Stimulated activated CD8-positive, alpha-beta memory T cell treated with anti-CD3 and anti-CD28 coated beads, Interleukin-15, amount 100 ng/mL, for 4 hours (primary cell): ENCODE results near the gene PNKP.

Source experiments
- DNase-seq, 2 donors: peaks; one replicate each; pipeline ENCODE4 v3.0.0-alpha.2; 2020; ENCODE audit warnings: low read depth in 2 of 2

PNKP gene

DNA sequence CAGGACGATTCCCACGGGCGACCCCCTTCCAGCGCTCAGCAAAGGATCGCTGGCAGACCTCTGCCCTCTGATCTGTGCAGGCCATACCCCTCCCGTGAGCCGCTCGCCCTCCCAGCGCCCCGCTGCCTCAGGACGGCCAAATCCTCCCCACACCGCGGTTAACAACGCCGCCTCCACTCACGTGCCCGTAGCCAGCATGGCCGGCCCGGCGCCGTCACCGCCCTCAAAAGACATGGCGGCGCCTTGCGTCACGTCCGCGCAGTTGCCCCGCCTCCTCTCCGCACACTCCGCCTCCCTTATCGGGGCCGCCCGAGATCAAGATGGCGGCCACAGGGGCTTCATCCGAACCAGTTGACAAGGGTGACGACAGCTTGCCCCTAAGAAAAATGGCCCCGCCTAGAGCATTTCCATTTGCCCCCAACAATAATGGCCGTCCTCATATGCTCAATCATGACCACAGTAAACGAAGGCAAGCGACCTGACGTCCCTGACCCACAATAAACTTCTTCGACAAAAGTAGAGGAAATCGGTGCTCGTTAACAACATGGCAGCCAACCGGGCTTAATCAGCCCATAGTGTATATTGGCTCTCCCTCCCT, 9.1 kb upstream of the PNKP start:
- peak; percentile 95 for DNase-seq

DNA sequence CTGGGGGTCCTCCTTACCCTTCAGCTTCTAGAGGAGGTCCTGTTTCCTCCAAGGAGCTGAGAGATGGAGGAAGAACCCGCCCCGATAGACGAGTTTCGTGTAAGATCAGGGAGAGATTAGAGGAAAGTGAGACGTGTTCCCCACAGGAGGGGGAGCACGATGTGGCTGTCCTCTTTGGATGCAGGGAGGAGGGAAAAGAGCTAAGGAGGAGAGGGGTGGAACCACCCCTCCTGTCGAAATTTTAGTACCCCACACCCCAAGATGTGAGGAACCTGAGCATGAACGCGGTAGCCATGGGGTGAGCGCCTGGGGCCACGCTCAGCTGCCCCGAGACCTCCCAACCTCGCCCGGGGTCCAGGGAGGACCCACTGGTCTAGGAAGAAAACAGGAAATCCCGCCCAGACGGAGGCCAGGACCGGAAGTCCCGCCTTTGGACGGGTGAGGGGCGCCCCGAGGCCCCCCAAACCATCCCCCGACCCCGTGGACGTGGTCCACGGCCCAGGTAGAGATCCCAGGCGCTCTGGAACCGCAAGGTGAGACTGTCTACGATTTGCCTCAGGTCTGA, 8.6 kb upstream of the PNKP start:
- peak in 1 of 2 donors; percentile 44 for DNase-seq

DNA sequence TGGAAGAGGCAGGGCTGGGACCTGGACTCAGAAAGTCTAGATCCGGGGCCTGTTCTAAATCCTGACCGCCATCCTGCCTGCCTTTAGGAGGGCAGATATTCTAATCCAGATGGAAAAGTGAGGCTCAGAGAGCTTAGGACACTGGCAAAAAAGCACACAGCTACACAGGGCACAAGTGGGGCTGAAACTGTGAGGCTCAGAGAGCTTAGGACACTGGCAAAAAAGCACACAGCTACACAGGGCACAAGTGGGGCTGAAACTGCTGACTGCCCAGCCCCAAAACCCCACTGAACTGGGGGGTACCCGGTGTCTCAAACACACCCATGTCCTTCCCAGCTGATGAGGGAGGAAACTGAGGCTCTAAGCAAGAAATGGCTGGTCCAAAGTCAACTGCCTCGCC, 7.8 kb upstream of the PNKP start:
- no peak for DNase-seq

DNA sequence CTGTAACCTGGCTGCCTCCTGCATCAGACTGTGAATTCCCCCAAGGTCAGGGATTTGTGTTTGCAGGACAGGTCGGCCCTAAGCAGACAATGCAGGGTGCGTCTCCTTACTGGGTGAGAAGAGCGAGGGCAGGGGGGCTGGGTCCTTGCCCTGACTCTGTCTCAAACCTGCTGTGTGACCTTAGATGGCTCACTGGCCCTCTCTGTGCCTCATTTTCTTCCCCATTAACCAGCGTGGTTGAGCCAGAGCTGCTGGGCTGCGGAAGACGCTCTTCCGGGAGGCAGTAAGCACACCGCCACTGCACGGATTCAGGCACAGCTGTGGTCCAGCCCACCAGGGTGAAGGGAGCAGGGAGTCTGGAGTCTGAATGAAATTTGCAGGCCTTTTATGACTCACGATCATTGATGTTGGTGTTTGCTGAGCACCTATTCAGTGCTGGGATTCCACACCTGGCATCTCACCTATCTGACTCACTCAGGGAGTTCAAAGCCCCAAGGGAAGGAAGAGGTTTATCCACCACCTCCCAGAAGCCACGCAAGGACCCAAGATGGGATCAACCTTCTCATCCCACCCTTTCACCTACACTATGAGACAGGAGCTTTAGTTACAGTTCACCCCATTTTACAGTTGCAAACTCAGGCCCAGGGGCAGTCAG, 7.3 kb upstream of the PNKP start:
- no peak for DNase-seq

DNA sequence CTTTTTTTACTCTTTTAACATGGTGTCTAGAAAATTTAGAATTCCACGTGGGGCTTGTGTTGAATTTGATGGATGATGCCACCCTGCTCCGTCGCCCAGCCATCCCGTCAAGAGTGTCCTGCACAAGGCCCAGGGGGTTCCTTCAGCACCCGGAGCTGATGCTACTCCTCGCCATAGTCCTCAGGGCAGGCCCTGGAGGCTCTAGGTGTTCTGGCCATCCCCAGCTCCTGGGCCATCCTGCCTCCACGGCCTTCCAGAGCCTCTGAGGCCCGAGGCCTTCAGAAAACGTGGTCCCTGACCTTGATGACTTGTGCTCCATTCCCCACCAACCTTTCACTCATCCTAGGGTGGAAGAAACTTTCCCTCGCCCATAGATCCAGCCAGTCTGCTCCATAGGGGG, 6.5 kb upstream of the PNKP start:
- no peak for DNase-seq

DNA sequence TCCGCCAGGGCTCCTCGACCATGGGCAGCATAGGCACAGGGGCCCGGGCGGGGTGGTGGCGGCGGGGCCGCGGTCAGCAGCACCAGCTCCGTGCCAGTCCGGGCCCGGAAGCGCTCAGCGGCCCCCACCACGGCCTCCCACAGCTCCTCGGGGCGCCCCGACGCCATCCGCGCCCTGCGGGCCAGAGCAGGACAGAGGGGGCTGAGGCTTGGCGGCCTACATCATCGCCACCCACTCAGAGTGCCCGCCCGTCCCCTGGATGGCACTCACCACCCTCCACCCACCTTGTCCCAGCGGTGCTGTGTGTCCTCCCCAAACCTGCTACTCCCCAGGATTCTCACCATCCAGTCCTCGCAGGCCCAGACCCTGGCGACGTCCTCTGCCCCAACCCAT, 5.7 kb upstream of the PNKP start:
- no peak for DNase-seq

DNA sequence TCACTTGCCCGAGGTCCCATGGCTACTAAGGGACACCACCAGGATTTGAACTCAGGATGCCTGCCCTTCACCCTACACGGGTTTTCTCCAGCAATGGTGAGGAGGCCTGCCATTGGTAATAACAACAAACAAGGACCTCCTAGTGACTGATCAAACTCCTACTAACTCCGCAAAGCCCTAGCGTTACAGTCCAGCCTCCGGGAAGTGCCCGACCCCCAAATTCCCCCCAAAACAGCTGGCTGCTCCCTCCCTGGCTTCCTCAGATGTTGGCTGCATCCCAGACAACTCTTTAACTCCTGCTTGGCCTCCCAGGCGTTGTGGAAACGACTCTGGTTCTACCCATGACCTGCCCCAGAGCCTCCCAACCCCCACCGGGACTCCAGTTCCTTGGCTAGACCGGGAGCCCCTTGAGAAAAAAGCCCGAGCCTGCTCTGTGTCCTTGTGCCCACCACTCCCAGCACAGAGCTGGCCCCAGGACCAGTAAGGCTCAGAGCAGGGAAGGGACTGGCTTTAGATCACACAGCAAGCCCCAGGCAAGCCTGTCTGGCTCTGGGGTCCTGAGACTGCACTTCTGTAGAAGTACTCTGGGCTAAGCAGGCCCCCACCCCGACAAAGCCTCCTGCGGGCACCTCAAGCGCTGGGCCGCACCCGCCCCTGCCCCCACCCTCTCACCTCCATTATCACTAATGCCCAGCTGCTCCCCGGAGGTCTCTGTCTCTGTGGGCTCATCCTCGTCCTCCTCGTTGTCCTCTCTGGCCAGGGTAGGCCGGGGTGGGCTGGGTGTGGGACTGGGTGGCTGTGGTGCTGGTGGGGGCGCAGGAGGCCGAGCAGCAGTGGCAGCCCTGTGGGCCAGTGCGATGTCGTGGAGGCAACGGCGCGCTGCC, 5.1 kb upstream of the PNKP start:
- DNase-seq = no peak

DNA sequence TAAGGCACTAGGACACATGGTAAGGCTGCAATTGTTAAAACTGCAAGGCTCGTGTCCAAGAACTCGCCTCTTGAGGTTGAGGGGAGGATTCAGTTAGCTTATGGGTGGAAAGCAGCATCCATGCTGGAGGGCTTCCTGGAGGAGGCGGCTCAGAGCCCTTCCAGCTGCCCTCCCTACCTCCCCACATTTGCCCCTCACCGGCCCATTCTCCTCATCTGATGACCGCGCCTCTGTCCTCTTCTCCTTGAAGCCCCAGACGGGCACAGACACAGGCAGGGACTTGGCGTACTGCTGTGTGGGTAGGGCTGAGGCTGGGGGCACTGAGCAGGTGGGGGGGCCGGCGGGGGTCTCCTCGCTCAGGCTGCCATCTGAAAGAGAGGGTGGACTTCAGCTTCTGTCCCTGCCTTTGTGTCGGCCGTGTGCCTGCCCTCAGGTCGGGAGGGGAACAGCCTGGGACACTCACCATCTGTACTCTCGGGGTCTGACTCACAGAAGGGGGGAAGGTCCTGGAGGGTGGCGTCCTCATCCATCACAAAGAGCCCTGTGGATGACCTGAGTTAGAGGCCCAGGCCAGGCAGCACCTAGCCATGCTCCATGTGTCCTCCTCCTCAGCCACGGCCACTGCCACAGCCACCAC, 4.1 kb upstream of the PNKP start:
- no peak for DNase-seq

DNA sequence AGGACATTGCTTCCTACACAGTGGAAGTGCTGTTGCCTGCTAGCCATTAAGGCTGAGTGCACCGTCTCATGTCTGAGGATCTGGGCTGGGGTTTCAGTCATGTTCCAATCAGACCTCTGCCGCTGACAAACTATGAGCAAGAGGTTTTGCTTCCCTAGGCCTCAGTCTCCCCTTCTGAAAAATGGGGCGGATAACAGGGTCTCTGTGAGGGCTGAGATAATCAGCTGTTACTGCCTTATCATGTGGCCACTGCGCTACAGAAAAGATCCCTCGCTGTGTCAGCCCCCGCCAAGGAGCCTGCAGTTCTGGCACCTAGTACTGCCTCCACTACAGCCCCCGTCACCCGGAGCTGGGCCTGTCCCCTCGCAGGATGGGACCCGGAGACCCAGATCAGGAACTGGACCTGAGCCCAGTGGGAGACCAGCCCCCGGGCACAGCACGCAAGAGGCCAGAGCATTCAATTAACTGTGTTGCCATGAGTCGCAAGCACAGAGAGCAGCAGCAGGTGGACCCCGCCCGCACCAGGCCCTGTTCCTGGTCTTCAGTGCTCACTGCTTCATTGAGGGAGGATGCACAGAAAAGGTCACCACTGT, 3.0 kb upstream of the PNKP start:
- DNase-seq = no peak

DNA sequence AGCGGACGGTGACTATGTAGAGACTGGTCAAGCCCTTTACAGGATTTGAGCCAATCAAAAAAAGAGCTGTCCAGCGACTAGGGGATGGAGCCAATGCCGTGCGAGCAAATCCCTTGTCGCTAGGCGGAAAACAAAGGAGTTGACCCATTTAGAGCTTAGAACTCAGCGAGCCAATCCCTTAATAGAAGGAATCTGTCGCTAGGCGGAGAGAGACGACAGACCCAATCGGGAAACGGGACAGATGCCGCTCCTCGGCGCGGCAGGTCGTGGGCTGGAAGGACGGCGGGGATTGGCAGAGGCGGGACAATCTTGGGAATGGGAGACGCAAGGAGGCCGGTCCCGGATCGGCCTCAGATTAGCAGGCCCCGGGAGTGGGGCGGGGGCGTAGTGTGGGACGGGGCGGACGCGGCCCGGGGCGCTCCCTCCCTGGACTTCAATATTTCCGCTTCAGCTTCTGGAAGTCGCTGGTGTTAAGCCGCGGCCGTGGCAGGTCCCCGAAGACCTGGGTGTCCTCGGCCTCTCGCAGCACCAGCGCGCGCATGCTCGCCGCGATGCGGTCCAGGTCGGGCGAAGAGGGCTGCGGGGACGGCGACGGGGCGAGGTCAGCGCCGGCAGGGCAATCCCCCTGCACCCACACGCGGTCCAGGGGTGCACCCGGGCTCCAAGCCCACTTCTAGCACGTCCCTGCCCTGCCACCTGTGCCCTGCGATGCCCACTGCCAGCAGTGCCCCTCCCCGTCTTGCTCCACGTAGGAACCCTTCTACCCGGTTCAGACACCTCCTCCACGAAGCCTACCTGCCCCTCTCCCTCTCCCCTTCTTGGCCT, 2.3 kb upstream of the PNKP start:
- DNase-seq = peak; percentile 72 to 80

DNA sequence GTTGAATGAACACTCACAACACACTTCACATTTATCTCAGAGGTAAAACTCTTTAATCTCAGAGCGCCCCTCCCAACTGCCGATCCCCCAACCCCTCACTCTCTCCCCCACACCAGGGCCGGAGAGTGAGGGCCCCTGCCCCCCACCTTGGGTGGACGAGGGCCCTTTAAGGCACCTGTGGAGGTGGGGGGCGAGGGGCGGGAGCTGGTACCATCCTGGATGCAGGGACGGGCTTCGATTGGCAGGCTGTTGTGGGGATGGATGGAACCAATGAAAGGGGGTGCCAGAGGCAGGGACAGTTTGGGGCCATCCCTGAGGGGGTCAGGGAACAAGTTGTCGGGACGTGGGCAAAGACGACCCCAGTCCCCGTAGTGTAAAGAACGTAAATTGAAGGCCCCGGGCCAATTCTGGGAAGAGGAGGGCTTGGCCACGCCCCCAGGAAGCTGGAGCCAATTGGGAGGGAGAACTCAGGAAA, 1.7 kb upstream of the PNKP start:
- peak in 1 of 2 donors; percentile 30 for DNase-seq

DNA sequence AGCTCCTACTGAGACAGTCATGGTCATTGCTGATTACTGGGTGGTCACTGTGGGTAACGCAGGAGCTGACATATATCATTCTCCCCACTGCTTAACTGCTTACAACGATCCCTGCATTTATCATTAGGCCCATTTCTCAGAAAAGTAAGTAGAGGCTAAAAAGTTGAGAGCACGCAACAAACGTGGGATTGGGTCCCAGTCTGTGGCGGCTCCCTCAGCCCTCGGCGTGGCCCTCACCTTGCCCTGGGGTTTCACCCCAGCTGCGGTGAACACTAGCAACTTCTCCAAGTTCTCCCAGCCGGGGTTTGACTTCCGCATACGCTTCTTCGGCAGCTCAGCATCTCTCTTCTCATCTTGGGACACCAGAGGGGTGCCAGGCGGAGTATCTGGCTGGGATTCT, 2.5 kb downstream of the PNKP start:
- DNase-seq = no peak

DNA sequence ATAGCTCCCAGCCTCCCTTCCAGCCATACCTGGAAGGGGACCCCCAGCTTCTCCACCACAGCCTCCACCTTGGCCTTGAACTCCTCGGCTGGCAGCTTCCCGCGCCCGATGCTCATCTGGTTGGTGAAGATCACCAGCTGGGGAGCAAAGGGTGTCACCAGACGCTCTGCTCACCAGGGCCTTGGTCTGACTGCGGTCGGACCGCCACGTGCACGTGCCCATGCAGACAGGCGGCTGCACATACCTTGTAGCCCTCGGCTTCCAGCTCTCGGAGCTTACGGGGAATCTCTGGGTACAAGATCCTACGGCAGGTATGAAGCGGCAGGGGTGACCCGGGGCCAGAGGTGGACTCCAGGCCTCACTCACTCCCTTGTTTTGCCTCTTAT, 3.4 kb downstream of the PNKP start:
- no peak for DNase-seq

DNA sequence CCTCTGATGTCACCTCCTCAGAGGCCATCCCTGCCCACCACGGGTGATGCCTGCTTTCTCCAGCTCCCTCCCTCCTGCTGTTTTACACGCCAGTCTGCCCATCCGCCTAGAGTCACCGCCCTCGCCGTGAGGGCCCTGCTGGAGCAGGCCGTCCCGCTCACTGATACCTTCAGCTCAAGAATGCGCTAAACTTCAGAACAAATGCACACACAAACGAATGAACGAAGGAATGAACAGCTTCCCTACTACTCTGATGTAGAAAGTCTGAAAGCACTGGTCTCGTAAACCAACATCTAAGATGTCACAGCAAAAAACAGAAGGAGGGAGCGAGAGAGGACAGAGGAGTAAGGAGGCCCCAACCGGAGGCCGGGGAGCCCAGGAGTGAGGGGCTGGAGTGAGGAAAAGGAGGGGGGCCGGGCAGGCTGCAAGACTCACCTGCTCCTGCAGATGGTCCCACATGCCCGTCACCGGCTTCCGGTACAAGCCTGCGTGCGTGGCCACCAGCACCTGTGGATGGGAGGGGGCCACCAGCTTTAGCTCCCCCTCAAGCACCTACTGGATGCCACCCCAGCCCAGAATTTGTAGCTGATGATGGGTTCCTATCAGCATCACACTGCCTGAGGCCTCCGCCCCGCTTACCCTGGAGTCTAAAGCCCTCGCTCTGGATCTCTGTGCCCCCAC, 4.0 kb downstream of the PNKP start:
- DNase-seq = no peak

DNA sequence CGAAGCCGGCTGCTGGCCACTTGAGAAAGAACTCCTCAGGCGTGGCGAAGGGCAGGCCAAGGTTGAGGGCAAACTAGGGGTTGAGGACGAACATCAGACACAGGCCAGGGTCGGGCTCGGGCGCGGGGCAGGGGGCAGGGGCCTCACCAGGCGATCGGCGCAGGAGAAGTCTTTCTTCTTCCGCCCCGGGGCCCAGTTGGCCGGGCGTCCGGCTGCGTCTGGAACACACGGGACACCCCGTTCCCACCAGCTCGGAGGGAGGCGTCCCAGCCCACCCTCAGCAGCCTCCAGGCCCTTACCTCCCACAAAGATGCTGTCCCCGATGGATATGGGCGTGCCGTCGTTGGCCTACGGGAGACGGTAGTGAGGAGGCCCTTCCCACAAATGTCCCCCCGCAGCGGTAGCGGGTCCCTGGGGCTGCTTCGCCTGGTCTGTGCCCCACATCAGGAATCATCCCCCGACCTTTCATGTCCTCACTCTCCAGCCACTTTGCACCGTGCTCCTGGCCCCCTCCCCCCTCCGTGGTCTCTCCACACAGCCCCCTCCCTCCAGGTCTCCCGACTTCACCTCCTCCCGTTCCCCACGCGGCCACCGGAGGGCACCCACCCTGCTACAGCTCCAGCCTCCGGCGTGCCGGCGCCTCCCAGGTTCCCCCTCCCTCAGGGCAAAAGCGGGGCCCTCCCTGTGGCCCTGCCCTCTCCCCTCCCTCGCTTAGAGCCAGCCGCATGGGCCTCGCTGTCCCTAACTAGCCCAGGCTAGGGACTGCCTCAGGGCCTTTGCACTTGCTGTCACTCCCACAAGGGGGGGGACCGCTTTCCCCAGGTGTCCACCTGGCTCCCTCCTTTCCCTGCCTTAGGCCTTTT, 4.8 kb downstream of the PNKP start:
- no peak for DNase-seq

DNA sequence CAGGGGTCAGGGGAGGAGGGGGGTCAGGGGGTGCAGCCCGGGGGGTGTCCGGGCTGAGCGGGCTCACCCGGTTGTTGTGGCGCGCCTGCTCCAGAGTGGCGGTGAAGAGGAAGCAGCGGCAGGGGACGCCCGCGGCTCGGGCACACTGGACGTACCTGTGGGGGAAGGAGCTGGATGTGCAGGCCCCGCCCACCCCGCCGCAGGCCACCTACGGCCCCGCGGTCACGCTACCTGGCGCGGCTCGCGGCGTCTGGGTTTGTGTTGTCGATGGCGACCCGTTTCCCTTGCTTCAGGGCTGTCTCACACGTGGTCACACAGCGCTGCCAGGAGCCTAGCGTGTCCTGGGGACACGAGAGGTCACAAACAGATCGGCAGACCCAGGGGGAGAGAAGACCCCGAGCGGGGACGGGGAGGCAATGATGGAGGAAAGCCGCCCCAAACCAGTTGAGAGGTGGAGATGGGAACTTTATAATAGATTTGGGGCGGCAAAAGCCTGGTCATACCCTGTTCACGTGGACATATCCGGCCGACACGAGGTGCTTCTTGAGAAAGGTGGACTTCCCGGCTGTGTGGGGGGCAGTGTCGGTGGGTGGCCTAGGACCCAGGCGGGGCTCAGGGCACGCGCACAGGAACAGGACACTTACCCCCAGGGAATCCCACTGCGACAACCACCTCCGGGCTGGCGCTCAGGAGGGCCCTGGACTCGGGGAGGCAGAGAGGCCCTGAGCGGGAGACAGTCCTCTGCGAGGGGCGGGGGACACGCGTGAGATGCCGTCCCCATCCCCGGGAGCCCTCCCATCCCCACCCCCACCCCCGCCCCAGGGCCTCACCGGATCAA, 5.6 kb downstream of the PNKP start:
- no peak for DNase-seq

DNA sequence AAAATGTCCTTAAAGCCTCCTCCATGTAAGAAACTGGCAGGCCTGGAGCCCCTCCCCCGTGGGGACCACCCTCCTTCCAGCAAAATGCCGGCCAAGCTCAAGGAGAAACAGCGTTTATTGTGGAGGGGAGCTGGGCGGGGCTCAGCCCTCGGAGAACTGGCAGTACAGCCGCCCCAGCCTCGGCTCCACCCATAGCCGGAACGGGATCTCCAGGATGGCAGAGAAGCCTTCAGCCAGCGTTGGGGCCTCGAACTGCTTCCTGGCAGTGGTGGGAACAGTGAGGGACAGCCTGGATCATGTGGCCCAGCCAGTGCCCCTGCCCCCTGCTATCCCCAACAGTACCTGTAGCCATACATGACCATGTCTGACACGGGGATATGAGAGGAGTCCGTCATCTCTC, 6.3 kb downstream of the PNKP start:
- DNase-seq = no peak
